ENCODE data around the gene FAM107B.

Gene FAM107B

DNA sequence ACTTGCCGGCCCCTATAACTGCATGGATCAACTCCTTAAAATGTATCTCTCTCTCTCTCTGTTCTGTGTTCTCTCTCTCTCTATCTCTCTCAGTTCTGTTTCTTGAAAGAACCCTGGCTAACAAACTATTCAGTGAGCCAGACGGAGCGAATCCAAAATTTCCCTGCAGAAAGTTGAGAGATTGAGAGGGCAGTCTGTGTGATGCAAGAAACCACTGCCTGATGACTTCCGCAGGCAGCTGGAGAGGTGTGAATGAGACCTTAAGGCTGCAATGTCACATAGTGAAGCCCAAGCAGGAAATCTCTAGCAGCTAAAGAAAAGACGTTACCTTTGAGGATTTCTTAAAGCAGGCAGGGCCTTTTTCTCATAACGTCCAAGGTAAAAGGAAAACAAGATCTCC is 17.3 kb downstream of the FAM107B start:
- 93 to 94% methylated on average over 5 of the region's 6 CpGs for WGBS, 2 experiments (ENCODE audit: insufficient coverage in 2 of 2)
- no peak overlapping the region for H3K4me3 ChIP-seq (ENCODE audit: extremely low read depth, insufficient read depth, low read length, poor library complexity, severe bottlenecking)
- no peak overlapping the region for H3K27ac ChIP-seq (ENCODE audit: low read depth, low read length, severe bottlenecking)
- H3K36me3 ChIP-seq (ENCODE audit: control insufficient read depth, insufficient read depth, low read length) = no peaks in the 10 kb centered on the region
- H3K9me3 ChIP-seq (ENCODE audit: control insufficient read depth, low read length) = no peaks in the 10 kb centered on the region
- no peaks in the 10 kb centered on the region for H3K4me1 ChIP-seq (ENCODE audit: control insufficient read depth, insufficient read depth, low read length, poor library complexity, severe bottlenecking)

DNA sequence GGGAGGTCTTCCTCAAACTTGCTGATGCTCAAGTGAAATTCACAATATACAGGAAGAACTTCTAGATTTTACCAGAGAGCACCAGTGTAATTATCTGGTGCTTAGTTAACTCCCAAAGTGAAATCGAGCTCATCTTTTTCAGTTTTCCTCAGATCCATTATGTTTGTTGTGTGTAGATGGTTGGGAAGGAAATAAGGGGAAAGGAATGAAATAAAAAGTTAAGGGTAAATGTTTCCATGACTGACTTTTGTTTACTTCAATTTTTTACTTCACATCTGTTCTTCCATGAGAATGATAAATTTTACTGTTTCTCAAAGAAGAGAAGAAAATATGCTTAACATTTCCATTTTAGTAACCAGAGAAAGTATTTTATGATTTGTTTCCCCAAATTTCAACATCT is 21.3 kb downstream of the FAM107B start:
- H3K36me3 ChIP-seq (ENCODE audit: control insufficient read depth, insufficient read depth, low read length) = no peaks in the 10 kb centered on the region
- H3K27ac ChIP-seq (ENCODE audit: low read depth, low read length, severe bottlenecking) = no peak overlapping the region
- 100% methylated on average over 1 of the region's 1 CpG; no CpG with 5 or more reads in 1 of the 2 experiments for WGBS, 2 experiments (ENCODE audit: insufficient coverage in 2 of 2)
- no peak overlapping the region for H3K4me3 ChIP-seq (ENCODE audit: extremely low read depth, insufficient read depth, low read length, poor library complexity, severe bottlenecking)
- H3K4me1 ChIP-seq (ENCODE audit: control insufficient read depth, insufficient read depth, low read length, poor library complexity, severe bottlenecking) = peaks cover 7% of the 10 kb centered on the region
- no peaks in the 10 kb centered on the region for H3K9me3 ChIP-seq (ENCODE audit: control insufficient read depth, low read length)

DNA sequence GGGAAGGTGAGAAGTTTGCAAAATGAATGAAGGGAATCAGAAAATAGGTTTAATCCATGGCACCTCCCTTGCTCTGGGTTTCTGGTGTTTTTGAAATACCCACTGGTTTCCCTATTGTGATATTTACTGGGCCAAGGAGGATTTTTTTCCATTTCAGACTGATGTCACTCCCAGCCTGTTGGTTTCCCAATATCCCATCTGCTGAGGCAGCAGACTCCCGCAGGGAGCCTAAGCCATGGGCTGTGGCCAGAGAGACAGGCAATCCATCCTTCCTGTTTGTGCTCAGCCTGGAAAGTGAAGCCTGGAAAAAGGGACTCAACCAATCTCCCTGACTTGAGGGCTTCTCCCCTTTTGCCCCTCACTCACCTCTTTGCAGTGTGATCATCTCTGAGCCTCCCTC is 22.8 kb downstream of the FAM107B start:
- H3K27ac ChIP-seq (ENCODE audit: low read depth, low read length, severe bottlenecking) = peak overlapping the region; percentile 62
- 80 to 83% methylated on average over 1 of the region's 1 CpG for WGBS, 2 experiments (ENCODE audit: insufficient coverage in 2 of 2)
- no peaks in the 10 kb centered on the region for H3K9me3 ChIP-seq (ENCODE audit: control insufficient read depth, low read length)
- peaks cover 7% of the 10 kb centered on the region for H3K4me1 ChIP-seq (ENCODE audit: control insufficient read depth, insufficient read depth, low read length, poor library complexity, severe bottlenecking)
- H3K36me3 ChIP-seq (ENCODE audit: control insufficient read depth, insufficient read depth, low read length) = no peaks in the 10 kb centered on the region
- no peak overlapping the region for H3K4me3 ChIP-seq (ENCODE audit: extremely low read depth, insufficient read depth, low read length, poor library complexity, severe bottlenecking)

DNA sequence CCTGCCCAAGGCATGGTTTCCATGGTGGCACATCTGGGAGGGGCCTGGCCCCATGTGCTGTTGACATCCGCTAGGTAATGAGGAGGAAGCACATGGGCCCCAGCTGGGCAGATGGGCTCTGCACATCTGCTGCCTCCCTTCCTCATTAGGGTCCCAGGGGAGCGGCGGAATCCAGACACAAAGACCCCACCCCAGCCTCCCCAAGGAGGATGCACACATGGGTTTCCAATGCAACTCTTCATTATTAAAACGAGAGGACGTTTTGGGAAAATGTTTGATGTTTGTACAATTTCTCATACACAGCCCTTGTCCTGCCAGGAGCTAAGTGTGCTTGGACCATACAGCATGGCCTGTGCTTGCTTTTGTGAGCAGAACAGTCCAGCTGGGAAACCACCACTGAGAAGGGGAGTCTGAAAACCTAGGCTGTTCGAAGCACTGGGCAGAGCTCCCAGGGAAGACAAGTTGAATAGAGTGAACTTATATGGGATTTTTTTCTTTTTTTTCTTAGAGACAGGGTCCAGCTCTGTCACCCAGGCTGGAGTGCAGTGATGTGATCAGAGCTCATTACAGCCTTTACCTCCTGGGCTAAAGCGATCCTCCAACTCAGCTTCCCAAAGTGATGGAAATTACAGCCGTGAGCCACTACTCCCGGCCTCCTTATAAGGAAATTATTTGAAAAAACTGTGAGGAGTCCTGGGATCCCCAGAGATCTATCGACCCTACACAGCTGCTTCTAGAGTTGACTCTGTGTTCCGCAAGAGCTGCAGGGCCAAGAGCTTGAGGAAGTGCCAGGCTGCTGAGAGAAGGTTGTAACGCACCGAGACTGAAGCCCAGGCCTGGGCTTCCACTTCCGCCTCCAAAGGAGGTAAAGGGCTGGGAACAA is 23.4 kb downstream of the FAM107B start:
- peaks cover 7% of the 10 kb centered on the region for H3K4me1 ChIP-seq (ENCODE audit: control insufficient read depth, insufficient read depth, low read length, poor library complexity, severe bottlenecking)
- no peak overlapping the region for H3K4me3 ChIP-seq (ENCODE audit: extremely low read depth, insufficient read depth, low read length, poor library complexity, severe bottlenecking)
- H3K27ac ChIP-seq (ENCODE audit: low read depth, low read length, severe bottlenecking) = peak overlapping the region; percentile 62
- no peaks in the 10 kb centered on the region for H3K36me3 ChIP-seq (ENCODE audit: control insufficient read depth, insufficient read depth, low read length)
- H3K9me3 ChIP-seq (ENCODE audit: control insufficient read depth, low read length) = no peaks in the 10 kb centered on the region
- WGBS, 2 experiments (ENCODE audit: insufficient coverage in 2 of 2) = 81 to 84% methylated on average over 10 of the region's 14 CpGs

DNA sequence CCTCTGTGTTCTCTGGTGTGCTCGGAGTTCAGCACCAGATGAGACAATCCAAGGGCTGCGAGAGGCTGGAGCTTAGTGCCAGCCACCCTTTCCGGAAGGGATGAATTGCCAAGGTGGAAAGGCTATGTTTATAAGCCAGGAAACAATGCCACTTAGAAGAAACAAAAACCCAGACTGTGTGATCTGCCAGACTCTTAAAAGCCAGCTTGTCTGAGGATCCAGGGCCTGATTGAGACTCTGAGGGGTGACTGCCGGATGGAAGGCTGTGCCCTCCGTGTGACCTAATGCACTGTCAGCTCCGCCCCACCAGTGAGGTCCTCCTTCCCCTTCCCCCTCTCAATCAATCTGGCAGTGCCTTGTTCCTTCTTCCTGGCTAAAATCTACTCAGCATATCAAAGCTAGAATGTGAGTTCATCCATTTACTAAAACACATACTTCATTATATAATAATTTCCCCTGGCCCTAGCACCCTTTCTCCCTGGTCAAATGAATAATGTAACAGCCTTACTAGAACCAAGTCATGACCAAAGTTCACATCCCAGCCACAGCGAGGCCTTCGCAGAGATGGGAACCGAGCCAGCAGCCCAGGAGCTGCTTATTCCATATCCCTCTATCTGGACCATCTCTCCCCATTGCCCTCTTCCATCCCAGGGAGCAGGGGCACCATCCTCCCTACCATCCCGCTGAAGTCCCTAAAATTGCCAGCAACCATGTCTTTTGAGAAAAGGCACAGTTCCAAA is 25.5 kb downstream of the FAM107B start:
- Histone ChIP-seq H3K9me3 (ENCODE audit: control insufficient read depth, low read length) (no peaks in the 10 kb centered on the region), H3K27ac (ENCODE audit: low read depth, low read length, severe bottlenecking) (no peak overlapping the region), H3K4me1 (ENCODE audit: control insufficient read depth, insufficient read depth, low read length, poor library complexity, severe bottlenecking) (peaks cover 7% of the 10 kb centered on the region), H3K4me3 (ENCODE audit: extremely low read depth, insufficient read depth, low read length, poor library complexity, severe bottlenecking) (no peak overlapping the region), H3K36me3 (ENCODE audit: control insufficient read depth, insufficient read depth, low read length) (no peaks in the 10 kb centered on the region)
- 79 to 87% methylated on average over 9 of the region's 10 CpGs for WGBS, 2 experiments (ENCODE audit: insufficient coverage in 2 of 2)

DNA sequence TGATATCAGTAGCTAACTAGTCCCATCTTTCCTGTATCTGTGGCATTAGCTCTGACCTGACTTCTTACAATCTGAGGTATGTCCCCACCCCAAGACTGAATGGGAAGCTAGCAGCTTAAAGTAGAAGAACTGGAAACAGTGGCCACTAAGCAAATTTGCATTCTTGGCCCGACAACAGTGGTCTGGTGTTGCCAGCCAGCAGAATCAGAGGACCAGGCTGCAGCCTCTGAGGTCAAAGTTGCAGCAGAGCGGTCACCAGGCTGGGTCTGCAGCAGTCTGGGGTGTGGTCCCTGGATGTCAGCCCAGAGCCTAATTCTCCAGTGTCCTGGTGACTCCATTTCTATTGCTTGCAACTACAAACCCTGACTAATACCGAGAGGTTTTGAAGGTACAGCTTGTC is 26.3 kb downstream of the FAM107B start:
- no peaks in the 10 kb centered on the region for H3K9me3 ChIP-seq (ENCODE audit: control insufficient read depth, low read length)
- no peak overlapping the region for H3K4me3 ChIP-seq (ENCODE audit: extremely low read depth, insufficient read depth, low read length, poor library complexity, severe bottlenecking)
- no peaks in the 10 kb centered on the region for H3K36me3 ChIP-seq (ENCODE audit: control insufficient read depth, insufficient read depth, low read length)
- no peak overlapping the region for H3K27ac ChIP-seq (ENCODE audit: low read depth, low read length, severe bottlenecking)
- peaks cover 7% of the 10 kb centered on the region for H3K4me1 ChIP-seq (ENCODE audit: control insufficient read depth, insufficient read depth, low read length, poor library complexity, severe bottlenecking)
- 91 to 100% methylated on average over 3 of the region's 3 CpGs for WGBS, 2 experiments (ENCODE audit: insufficient coverage in 2 of 2)

DNA sequence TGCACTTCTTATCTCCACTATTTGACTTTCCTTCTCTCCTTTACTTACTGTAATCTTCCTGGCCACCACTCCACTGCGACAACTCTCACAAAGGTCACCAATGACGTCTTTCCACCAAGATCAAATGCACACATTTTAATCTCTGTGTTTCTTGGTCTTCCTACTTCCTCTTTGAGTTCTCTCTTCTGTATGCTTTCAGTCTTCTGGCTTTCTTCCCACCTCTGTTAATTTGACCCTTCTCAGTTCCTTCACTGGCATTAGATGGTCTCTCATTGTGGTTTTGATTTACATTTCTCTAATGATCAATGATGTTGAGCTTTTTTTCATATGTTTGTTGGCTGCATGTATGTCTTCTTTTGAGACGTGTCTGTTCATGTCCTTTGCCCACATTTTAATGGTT is 31.9 kb downstream of the FAM107B start:
- WGBS, 2 experiments (ENCODE audit: insufficient coverage in 2 of 2) = 36 to 51% methylated on average over 2 to 3 of the region's 3 CpGs

DNA sequence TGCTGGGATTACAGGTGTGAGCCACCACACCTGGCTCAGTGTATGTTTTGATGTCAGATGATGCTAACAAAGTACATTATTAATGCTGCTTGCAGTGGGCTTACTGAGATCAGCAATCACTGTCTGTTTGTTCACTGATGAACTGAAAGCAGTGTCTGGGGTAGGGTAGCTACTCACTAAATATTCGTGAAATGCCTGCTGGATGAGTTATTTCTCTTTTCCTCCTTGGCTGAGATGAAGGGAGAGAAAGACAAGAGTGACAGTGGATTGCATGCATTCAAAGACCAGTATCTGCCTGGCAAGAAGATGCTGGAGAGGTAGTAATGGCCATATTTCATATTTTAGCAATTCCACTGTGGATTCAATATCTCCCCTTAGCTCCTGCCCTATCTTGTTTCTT is 32.3 kb downstream of the FAM107B start:
- WGBS, 2 experiments (ENCODE audit: insufficient coverage in 2 of 2) = 75 to 86% methylated on average over 1 of the region's 1 CpG
- peaks cover 11% of the 10 kb centered on the region for H3K9me3 ChIP-seq (ENCODE audit: control insufficient read depth, low read length)
- H3K4me1 ChIP-seq (ENCODE audit: control insufficient read depth, insufficient read depth, low read length, poor library complexity, severe bottlenecking) = peaks cover 2% of the 10 kb centered on the region
- no peak overlapping the region for H3K4me3 ChIP-seq (ENCODE audit: extremely low read depth, insufficient read depth, low read length, poor library complexity, severe bottlenecking)
- no peak overlapping the region for H3K27ac ChIP-seq (ENCODE audit: low read depth, low read length, severe bottlenecking)
- H3K36me3 ChIP-seq (ENCODE audit: control insufficient read depth, insufficient read depth, low read length) = no peaks in the 10 kb centered on the region

More for the DNA sequence above, 31.9 kb downstream of the FAM107B start:
- Histone ChIP-seq H3K9me3 (ENCODE audit: control insufficient read depth, low read length) (peaks cover 11% of the 10 kb centered on the region), H3K4me3 (ENCODE audit: extremely low read depth, insufficient read depth, low read length, poor library complexity, severe bottlenecking) (no peak overlapping the region), H3K36me3 (ENCODE audit: control insufficient read depth, insufficient read depth, low read length) (no peaks in the 10 kb centered on the region), H3K27ac (ENCODE audit: low read depth, low read length, severe bottlenecking) (no peak overlapping the region), H3K4me1 (ENCODE audit: control insufficient read depth, insufficient read depth, low read length, poor library complexity, severe bottlenecking) (no peaks in the 10 kb centered on the region)

DNA sequence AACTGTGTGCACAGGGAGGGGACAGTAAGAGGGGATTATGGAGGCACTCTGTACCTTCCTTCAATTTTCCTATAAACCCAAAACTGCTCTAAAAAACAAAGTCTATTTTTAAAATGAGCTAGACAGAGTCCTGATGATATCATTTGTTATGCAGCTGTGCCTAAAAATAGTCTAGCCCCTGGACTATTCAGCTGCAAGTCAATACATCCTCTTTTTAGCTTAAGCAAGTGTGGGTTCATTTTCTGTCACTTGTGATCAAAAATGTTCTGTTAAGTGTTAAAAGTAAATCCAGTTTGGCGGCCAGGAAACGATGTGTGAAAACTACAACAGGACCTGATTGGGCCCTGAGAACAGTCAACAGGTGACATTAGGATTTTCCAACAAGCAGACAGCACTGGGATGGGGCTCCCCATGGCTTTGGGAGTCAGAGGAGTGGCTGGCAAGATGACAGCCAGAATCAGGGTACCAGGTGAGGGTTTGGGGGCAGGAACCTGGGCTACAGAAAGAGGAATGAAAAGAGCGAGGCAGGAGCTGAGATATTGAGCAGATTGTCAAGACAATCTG is 33.9 kb downstream of the FAM107B start:
- 80 to 91% methylated on average over 1 to 3 of the region's 3 CpGs for WGBS, 2 experiments (ENCODE audit: insufficient coverage in 2 of 2)
- Histone ChIP-seq H3K4me3 (ENCODE audit: extremely low read depth, insufficient read depth, low read length, poor library complexity, severe bottlenecking) (no peak overlapping the region), H3K27ac (ENCODE audit: low read depth, low read length, severe bottlenecking) (no peak overlapping the region), H3K9me3 (ENCODE audit: control insufficient read depth, low read length) (peaks cover 11% of the 10 kb centered on the region), H3K36me3 (ENCODE audit: control insufficient read depth, insufficient read depth, low read length) (no peaks in the 10 kb centered on the region), H3K4me1 (ENCODE audit: control insufficient read depth, insufficient read depth, low read length, poor library complexity, severe bottlenecking) (peaks cover 16% of the 10 kb centered on the region)

DNA sequence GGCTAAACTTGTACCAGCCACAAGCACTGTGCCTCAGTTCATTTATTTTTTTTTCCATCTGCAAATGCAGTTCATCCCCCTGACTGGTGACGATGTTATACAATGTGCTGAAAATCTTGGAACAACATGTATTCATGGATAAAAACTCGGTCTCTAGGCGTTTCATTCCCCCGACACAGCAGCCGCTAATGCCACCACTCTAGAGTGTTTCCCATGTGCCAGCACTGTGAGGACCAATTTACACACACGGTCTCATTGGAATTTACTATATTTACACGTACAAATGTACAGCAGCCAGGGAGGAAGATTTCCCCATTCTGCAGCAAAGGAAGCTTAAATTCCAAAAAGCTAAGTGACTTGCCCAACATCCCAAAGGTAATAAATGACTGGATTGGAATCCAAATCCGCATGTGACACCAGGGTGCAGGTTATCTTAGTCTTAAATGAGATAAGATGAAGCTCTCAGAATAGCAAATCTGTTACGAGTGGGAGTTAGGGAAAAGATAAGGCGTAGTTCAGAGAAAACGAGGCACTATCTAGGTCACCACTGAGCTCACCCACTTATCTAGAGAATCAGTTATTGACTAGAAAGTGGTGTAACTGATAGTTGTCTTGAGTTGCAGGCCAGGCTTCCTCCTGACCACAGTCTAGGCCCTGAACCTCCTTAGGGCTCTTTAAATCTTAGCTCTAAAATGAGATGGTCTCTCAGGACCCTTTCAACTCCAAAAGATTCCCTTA is 36.7 kb downstream of the FAM107B start:
- H3K9me3 ChIP-seq (ENCODE audit: control insufficient read depth, low read length) = peaks cover 11% of the 10 kb centered on the region
- WGBS, 2 experiments (ENCODE audit: insufficient coverage in 2 of 2) = 85 to 92% methylated on average over 5 of the region's 11 CpGs
- no peak overlapping the region for H3K4me3 ChIP-seq (ENCODE audit: extremely low read depth, insufficient read depth, low read length, poor library complexity, severe bottlenecking)
- peaks cover 16% of the 10 kb centered on the region for H3K4me1 ChIP-seq (ENCODE audit: control insufficient read depth, insufficient read depth, low read length, poor library complexity, severe bottlenecking)
- peak overlapping the region; percentile 81 for H3K27ac ChIP-seq (ENCODE audit: low read depth, low read length, severe bottlenecking)
- no peaks in the 10 kb centered on the region for H3K36me3 ChIP-seq (ENCODE audit: control insufficient read depth, insufficient read depth, low read length)

Data from mesodermal cell (in vitro differentiated cells).